Parathyroid adenoma (tissue), 2 donors: ENCODE measurements around the gene ZFAND2B.

ENCODE experiments used
- H2AFZ ChIP-seq: fragments of 300-600 bp; sonication (generic); one replicate; pipeline ENCODE4 v1.7.0; 2017; ENCODE audit warnings: antibody characterized with exemption, mild to moderate bottlenecking
- H3K27ac ChIP-seq: fragments of 300-600 bp; sonication (generic); one replicate; pipeline ENCODE4 v1.7.0; 2017
- H3K27me3 ChIP-seq: fragments of 300-600 bp; sonication (generic); one replicate; pipeline ENCODE4 v1.7.0; 2017; ENCODE audit warnings: low read length; ENCODE audit not compliant: control insufficient read depth, insufficient read depth
- H3K36me3 ChIP-seq: fragments of 300-600 bp; sonication (generic); one replicate; pipeline ENCODE4 v1.7.0; 2017; ENCODE audit warnings: low read length; ENCODE audit not compliant: control insufficient read depth, insufficient read depth
- H3K4me1 ChIP-seq: fragments of 300-600 bp; sonication (generic); one replicate; pipeline ENCODE4 v1.7.0; 2017; ENCODE audit warnings: control low read depth
- H3K4me2 ChIP-seq: fragments of 300-600 bp; sonication (generic); one replicate; pipeline ENCODE4 v1.7.0; 2017; ENCODE audit warnings: low read length
- H3K4me3 ChIP-seq: fragments of 300-600 bp; sonication (generic); one replicate; pipeline ENCODE4 v1.7.0; 2017; ENCODE audit warnings: low read depth, low read length
- H3K79me2 ChIP-seq: fragments of 300-600 bp; sonication (generic); one replicate; pipeline ENCODE4 v1.7.0; 2017; ENCODE audit warnings: control low read depth
- H3K9ac ChIP-seq: fragments of 300-600 bp; sonication (generic); one replicate; pipeline ENCODE4 v1.7.0; 2017; ENCODE audit warnings: mild to moderate bottlenecking
- H3K9me3 ChIP-seq: fragments of 300-600 bp; sonication (generic); one replicate; pipeline ENCODE4 v1.7.0; 2017; ENCODE audit warnings: low read length; ENCODE audit not compliant: control insufficient read depth
- CTCF ChIP-seq: fragments of 300-600 bp; sonication (generic); IDR thresholded peaks from one replicate; pipeline ENCODE4 v1.7.0; 2017; ENCODE audit warnings: antibody characterized with exemption, mild to moderate bottlenecking
- donor health status: primary hyperparathyroidism.

The ZFAND2B gene

GRCh38 chr2:219183151-219183772 lies 23.3 kb upstream of the ZFAND2B start:
- H3K27me3 ChIP-seq, result no peaks in the 10 kb centered on the region
- H3K4me2 ChIP-seq, result no peak overlapping the region
- H3K9ac ChIP-seq, result no peak overlapping the region
- H3K4me1 ChIP-seq, result peaks cover 9% of the 10 kb centered on the region
- no peaks in the 10 kb centered on the region for H3K9me3 ChIP-seq
- TF ChIP-seq CTCF, result no peak
- H3K4me3 ChIP-seq, result no peak overlapping the region
- peaks cover 8% of the 10 kb centered on the region for H3K79me2 ChIP-seq
- no peak overlapping the region for H3K27ac ChIP-seq
- no peaks in the 10 kb centered on the region for H3K36me3 ChIP-seq
- H2AFZ ChIP-seq, result no peak overlapping the region

- H3K4me1 ChIP-seq, result peaks cover 6% of the 10 kb centered on the region
- H3K9ac ChIP-seq, result no peak overlapping the region
- no peaks in the 10 kb centered on the region for H3K9me3 ChIP-seq
- no peak overlapping the region for H3K4me2 ChIP-seq
- H3K79me2 ChIP-seq, result peaks cover 4% of the 10 kb centered on the region
- H3K27ac ChIP-seq, result no peak overlapping the region
- H2AFZ ChIP-seq, result no peak overlapping the region
- no peaks in the 10 kb centered on the region for H3K27me3 ChIP-seq
- TF ChIP-seq CTCF, result no peak
- H3K36me3 ChIP-seq, result no peaks in the 10 kb centered on the region
- H3K4me3 ChIP-seq, result no peak overlapping the region
These were observed 22.5 kb upstream of the ZFAND2B start for GRCh38 chr2:219184121-219184520.

GRCh38 chr2:219186754-219187456 lies 19.7 kb upstream of the ZFAND2B start:
- Histone ChIP-seq H3K4me1 (no peaks in the 10 kb centered on the region), H3K9ac (no peak overlapping the region), H3K27me3 (no peaks in the 10 kb centered on the region), H2AFZ (no peak overlapping the region), H3K79me2 (no peaks in the 10 kb centered on the region), H3K27ac (no peak overlapping the region), H3K4me3 (no peak overlapping the region), H3K9me3 (no peaks in the 10 kb centered on the region), H3K36me3 (no peaks in the 10 kb centered on the region), H3K4me2 (no peak overlapping the region)
- no peak for TF ChIP-seq CTCF

- no peaks in the 10 kb centered on the region for H3K9me3 ChIP-seq
- no peaks in the 10 kb centered on the region for H3K27me3 ChIP-seq
- no peak for TF ChIP-seq CTCF
- H3K36me3 ChIP-seq, result no peaks in the 10 kb centered on the region
- no peak overlapping the region for H2AFZ ChIP-seq
- H3K9ac ChIP-seq, result no peak overlapping the region
- no peak overlapping the region for H3K4me3 ChIP-seq
- peaks cover 4% of the 10 kb centered on the region for H3K4me1 ChIP-seq
- H3K27ac ChIP-seq, result no peak overlapping the region
- no peaks in the 10 kb centered on the region for H3K79me2 ChIP-seq
- no peak overlapping the region for H3K4me2 ChIP-seq
These were observed 9.2 kb upstream of the ZFAND2B start for GRCh38 chr2:219197388-219197787.

GRCh38 chr2:219198974-219199373 lies 7.6 kb upstream of the ZFAND2B start:
- H3K9ac ChIP-seq, result no peak overlapping the region
- no peak overlapping the region for H3K27ac ChIP-seq
- no peaks in the 10 kb centered on the region for H3K9me3 ChIP-seq
- H3K36me3 ChIP-seq, result no peaks in the 10 kb centered on the region
- H3K27me3 ChIP-seq, result no peaks in the 10 kb centered on the region
- H2AFZ ChIP-seq, result no peak overlapping the region
- H3K4me1 ChIP-seq, result peaks cover 4% of the 10 kb centered on the region
- H3K4me3 ChIP-seq, result no peak overlapping the region
- no peaks in the 10 kb centered on the region for H3K79me2 ChIP-seq
- no peak overlapping the region for H3K4me2 ChIP-seq
- no peak for TF ChIP-seq CTCF
